Measurements from ENCODE around the gene KLHL22.

GRCh38 chr22:20407829-20408228 is 87.8 kb downstream of the KLHL22 start:
- no peak for TF ChIP-seq CTCF (IDR thresholded peaks at IDR 0.05; ENCODE audit: low read depth, low read length, missing input control)
- TF ChIP-seq YY1 (IDR thresholded peaks at IDR 0.05): no peak
- TF ChIP-seq REST (IDR thresholded peaks at IDR 0.05): no peak
- TF ChIP-seq GABPA (IDR thresholded peaks at IDR 0.05 in 1 of 2, conservative IDR thresholded peaks at IDR 0.05 in 1 of 2): no peak
- no peak for TF ChIP-seq JUND (IDR thresholded peaks at IDR 0.05)
- TF ChIP-seq MAX (IDR thresholded peaks at IDR 0.05): no peak
- no peak for TF ChIP-seq RXRA (IDR thresholded peaks at IDR 0.05)
- TF ChIP-seq RAD21 (IDR thresholded peaks at IDR 0.05): no peak
- TF ChIP-seq HNF4A (conservative IDR thresholded peaks at IDR 0.05): no peak
- TF ChIP-seq SP1 (IDR thresholded peaks at IDR 0.05): no peak
- no peak for TF ChIP-seq TAF1 (conservative IDR thresholded peaks at IDR 0.05)
- TF ChIP-seq ZBTB33 (IDR thresholded peaks at IDR 0.05): no peak
- no peak for TF ChIP-seq EGR1 (IDR thresholded peaks at IDR 0.05; ENCODE audit: low read depth in 2 of 2)

Data from liver (tissue), 3 donors.